H9 (cell line): ENCODE data around the gene LBX2. TPM values are rescaled to one million over a fixed set of nuclear protein-coding genes. Genes with fewer than 3 reads are reported as not detected.

Source experiments
- DNase-seq: peaks from one replicate; pipeline ENCODE4 v3.0.0-alpha.2; 2017
- H2AFZ ChIP-seq: one replicate; pipeline ENCODE4 v1.6.1; 2013; ENCODE audit warnings: mild to moderate bottlenecking, low read length, control low read depth, moderate library complexity
- H2AK5ac ChIP-seq: 2 replicates; pipeline ENCODE4 v1.6.1; 2013; ENCODE audit warnings: low read length, control low read depth, mixed read lengths; ENCODE audit not compliant: insufficient read length
- H2BK120ac ChIP-seq: one replicate; pipeline ENCODE4 v1.6.1; 2013; ENCODE audit warnings: low read depth, mild to moderate bottlenecking, low read length, control low read depth, inconsistent platforms; ENCODE audit not compliant: poor library complexity, severe bottlenecking
- H2BK12ac ChIP-seq: 2 replicates; pipeline ENCODE4 v1.6.1; 2013; ENCODE audit warnings: low read length, control low read depth, mixed read lengths, low read depth; ENCODE audit not compliant: insufficient read length
- H2BK15ac ChIP-seq: 2 replicates; pipeline ENCODE4 v1.6.1; 2013; ENCODE audit warnings: low read depth, low read length, control low read depth
- H2BK20ac ChIP-seq: one replicate; pipeline ENCODE4 v1.6.1; 2013; ENCODE audit warnings: low read depth, mild to moderate bottlenecking, low read length, control low read depth, inconsistent platforms; ENCODE audit not compliant: poor library complexity, severe bottlenecking
- H2BK5ac ChIP-seq: 2 replicates; pipeline ENCODE4 v1.6.1; 2013; ENCODE audit warnings: low read length, control low read depth, mixed read lengths; ENCODE audit not compliant: insufficient read length
- H3K14ac ChIP-seq: 2 replicates; pipeline ENCODE4 v1.6.1; 2013; ENCODE audit warnings: low read length, control low read depth; ENCODE audit not compliant: insufficient read depth
- H3K18ac ChIP-seq: 2 replicates; pipeline ENCODE4 v1.6.1; 2013; ENCODE audit warnings: low read depth, mild to moderate bottlenecking, mixed read lengths, low read length, control low read depth; ENCODE audit not compliant: insufficient read length
- H3K23ac ChIP-seq: 2 replicates; pipeline ENCODE4 v1.6.1; 2013; ENCODE audit warnings: low read length, control low read depth, mixed read lengths, low read depth; ENCODE audit not compliant: insufficient read length
- H3K23me2 ChIP-seq: 2 replicates; pipeline ENCODE4 v1.6.1; 2013; ENCODE audit warnings: low read depth, mild to moderate bottlenecking, mixed read lengths, low read length, control low read depth; ENCODE audit not compliant: insufficient read length, poor library complexity, severe bottlenecking
- H3K27ac ChIP-seq: 2 replicates; pipeline ENCODE4 v1.5.1; 2013; ENCODE audit warnings: low read length, control low read depth, mixed read lengths, low read depth; ENCODE audit not compliant: insufficient read length
- H3K27me3 ChIP-seq: 2 replicates; pipeline ENCODE4 v1.6.1; 2013; ENCODE audit warnings: low read length, control low read depth, inconsistent platforms; ENCODE audit not compliant: insufficient read depth
- H3K4ac ChIP-seq: 2 replicates; pipeline ENCODE4 v1.6.1; 2013; ENCODE audit warnings: low read depth, mild to moderate bottlenecking, control low read depth, inconsistent platforms, low read length, moderate library complexity
- H3K4me1 ChIP-seq: 2 replicates; pipeline ENCODE4 v1.6.1; 2013; ENCODE audit warnings: low read length, control low read depth, inconsistent platforms; ENCODE audit not compliant: insufficient read depth
- H3K4me2 ChIP-seq: 2 replicates; pipeline ENCODE4 v1.6.1; 2013; ENCODE audit warnings: low read length, control low read depth, mixed read lengths; ENCODE audit not compliant: insufficient read length, insufficient read depth
- H3K56ac ChIP-seq: 2 replicates; pipeline ENCODE4 v1.6.1; 2013; ENCODE audit warnings: low read depth, mild to moderate bottlenecking, mixed read lengths, low read length, control low read depth; ENCODE audit not compliant: insufficient read length
- H3K79me1 ChIP-seq: 2 replicates; pipeline ENCODE4 v1.6.1; 2013; ENCODE audit warnings: low read depth, mild to moderate bottlenecking, moderate library complexity, low read length, control low read depth, inconsistent platforms; ENCODE audit not compliant: insufficient read depth, poor library complexity, severe bottlenecking
- H3K79me2 ChIP-seq: 2 replicates; pipeline ENCODE4 v1.6.1; 2013; ENCODE audit warnings: low read length, control low read depth, inconsistent platforms; ENCODE audit not compliant: insufficient read depth
- H3K9ac ChIP-seq: 2 replicates; pipeline ENCODE4 v1.6.1; 2013; ENCODE audit warnings: low read length, control low read depth, mixed read lengths; ENCODE audit not compliant: insufficient read length; ENCODE audit errors: extremely low read depth
- H3K9me3 ChIP-seq: one replicate; pipeline ENCODE4 v1.6.1; 2013; ENCODE audit warnings: low read depth, low read length, inconsistent platforms; ENCODE audit not compliant: control insufficient read depth
- H3T11ph ChIP-seq: one replicate; pipeline ENCODE4 v1.6.1; 2013; ENCODE audit warnings: mild to moderate bottlenecking, low read length, control low read depth, inconsistent platforms
- H4K20me1 ChIP-seq: one replicate; pipeline ENCODE4 v1.6.1; 2013; ENCODE audit not compliant: control insufficient read depth, insufficient read length, insufficient read depth
- H4K5ac ChIP-seq: 2 replicates; pipeline ENCODE4 v1.6.1; 2013; ENCODE audit warnings: low read depth, mild to moderate bottlenecking, mixed read lengths, low read length, control low read depth; ENCODE audit not compliant: insufficient read length
- H4K8ac ChIP-seq: replicated peaks from 2 replicates; pipeline ENCODE4 v1.6.1; 2013; ENCODE audit warnings: low read length, control low read depth, mixed read lengths, low read depth; ENCODE audit not compliant: insufficient read length
- H4K91ac ChIP-seq: 2 replicates; pipeline ENCODE4 v1.6.1; 2013; ENCODE audit warnings: low read depth, mild to moderate bottlenecking, moderate library complexity, mixed read lengths, low read length, control low read depth; ENCODE audit not compliant: insufficient read length
- H3K27ac Mint-ChIP-seq, 3 experiments: 2 replicates in 2 of 3; 3 replicates in 1 of 3; pipeline ENCODE4 v1.8.0; 2020 to 2021; ENCODE audit warnings: mixed read lengths in 3 of 3, mild to moderate bottlenecking in 1 of 3, moderate library complexity in 1 of 3
- H3K27me3 Mint-ChIP-seq: 2 replicates; pipeline ENCODE4 v1.8.0; 2021; ENCODE audit warnings: low read depth, mild to moderate bottlenecking, moderate library complexity, mixed read lengths
- H3K36me3 Mint-ChIP-seq, 3 experiments: 2 replicates in 2 of 3; 3 replicates in 1 of 3; pipeline ENCODE4 v1.8.0; 2020 to 2021; ENCODE audit warnings: low read depth in 3 of 3, mixed read lengths in 3 of 3; ENCODE audit not compliant: insufficient read depth in 1 of 3
- H3K4me1 Mint-ChIP-seq, 2 experiments: 2 replicates each; pipeline ENCODE4 v1.8.0; 2020; ENCODE audit warnings: mixed read lengths in 2 of 2
- H3K4me3 Mint-ChIP-seq, 2 experiments: 2 replicates in 1 of 2; 3 replicates in 1 of 2; pipeline ENCODE4 v1.8.0; 2020 to 2021; ENCODE audit warnings: mild to moderate bottlenecking in 2 of 2, mixed read lengths in 2 of 2, moderate library complexity in 1 of 2
- H3K9me3 Mint-ChIP-seq, 2 experiments: 2 replicates in 1 of 2; 3 replicates in 1 of 2; pipeline ENCODE4 v1.8.0; 2020; ENCODE audit warnings: mild to moderate bottlenecking in 2 of 2, mixed read lengths in 2 of 2, moderate library complexity in 1 of 2
- CTCF ChIP-seq: fragments of 200-600 bp; sonication (generic); conservative IDR thresholded peaks from 3 replicates; pipeline ENCODE4 v1.8.0; 2021; ENCODE audit warnings: antibody characterized with exemption, mild to moderate bottlenecking
- WGBS: extraction: QIAGEN DNeasy Blood & Tissue Kit; methylation state at CpG from one replicate; pipeline ENCODE4 v1.1.7; 2013; ENCODE audit warnings: missing lambda C conversion rate, low lambda C conversion rate, mixed read lengths; ENCODE audit not compliant: insufficient read length; ENCODE audit errors: extremely low coverage; 5-methylcytosine and 5-hydroxymethylcytosine counted together
- total RNA-seq: library from RNA; stranded (reverse); gene quantifications from 2 replicates; pipeline ENCODE4 v1.2.1, GENCODE V29; 2021

The LBX2 gene
- total RNA-seq, 1 experiment from 2014 or later = 1.1 TPM

DNA sequence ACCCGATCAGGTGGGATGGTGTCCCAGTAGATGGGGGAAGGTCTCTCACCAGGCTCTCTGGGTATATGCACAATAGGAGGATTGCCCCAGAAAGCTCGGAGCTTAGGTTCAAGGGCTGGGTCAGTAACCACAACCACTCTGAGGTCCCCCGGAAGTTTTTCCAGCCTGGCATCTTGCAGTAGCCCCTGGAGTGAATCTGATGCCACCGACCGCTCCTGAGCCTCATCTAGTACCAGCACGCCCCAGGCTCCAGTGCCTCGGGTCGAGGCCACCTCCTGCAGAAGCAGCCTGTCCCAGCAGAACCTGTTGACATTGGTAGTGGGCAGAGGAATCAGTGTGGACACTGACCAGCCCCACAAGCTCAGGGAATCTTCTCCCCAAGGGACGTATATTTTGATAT, 24.6 kb upstream of the LBX2 start:
- peaks cover 4% of the 10 kb centered on the region; the same call in 1 of the 2 replicates for H3K79me2 ChIP-seq
- H3K36me3 Mint-ChIP-seq = peaks cover 23 to 30% (median 30%) of the 10 kb centered on the region in 3 experiments
- no peaks in the 10 kb centered on the region; a peak in 1 of 5 replicates for H3K9me3 Mint-ChIP-seq

More for the DNA sequence above, 24.6 kb upstream of the LBX2 start:
- Histone ChIP-seq H2BK120ac (no peak overlapping the region), H3K9me3 (no peaks in the 10 kb centered on the region), H2BK5ac (no peak overlapping the region), H4K8ac (no peak overlapping the region), H3K56ac (no peak overlapping the region), H3K27ac (no peak overlapping the region), H2AK5ac (no peak overlapping the region), H4K5ac (no peak overlapping the region), H3K14ac (no peak overlapping the region), H2BK15ac (no peak overlapping the region), H2BK12ac (no peak overlapping the region), H3K18ac (no peak overlapping the region), H3K9ac (no peak overlapping the region), H3K27me3 (peaks cover 12% of the 10 kb centered on the region; the same call in 1 of the 2 replicates), H4K20me1 (no peaks in the 10 kb centered on the region), H3K23ac (no peak overlapping the region), H4K91ac (no peak overlapping the region), H2AFZ (no peak overlapping the region), H3K4me2 (no peak overlapping the region), H3T11ph (no peak overlapping the region), H2BK20ac (no peak overlapping the region), H3K79me1 (peaks cover 4% of the 10 kb centered on the region), H3K23me2 (peaks cover 6% of the 10 kb centered on the region), H3K4ac (no peak overlapping the region), H3K4me1 (peaks cover 4% of the 10 kb centered on the region; the same call in 1 of the 2 replicates)
- no peak for DNase-seq
- Mint-ChIP-seq H3K4me3 (no peak overlapping the region; a peak in 1 of 5 replicates), H3K27ac (no peak overlapping the region), H3K27me3 (peaks cover 45% of the 10 kb centered on the region), H3K4me1 (peaks cover 11 to 14% of the 10 kb centered on the region in 2 experiments)
- WGBS = no CpG with 5 or more reads among the region's 9 CpGs
- no peak for TF ChIP-seq CTCF
